Measurements from ENCODE around the gene HECW1. TPM values are rescaled to one million over a fixed set of nuclear protein-coding genes. Genes with fewer than 3 reads are reported as not detected.

The HECW1 gene
- total RNA-seq, 2 experiments from 2014 or later, result not detected

DNA sequence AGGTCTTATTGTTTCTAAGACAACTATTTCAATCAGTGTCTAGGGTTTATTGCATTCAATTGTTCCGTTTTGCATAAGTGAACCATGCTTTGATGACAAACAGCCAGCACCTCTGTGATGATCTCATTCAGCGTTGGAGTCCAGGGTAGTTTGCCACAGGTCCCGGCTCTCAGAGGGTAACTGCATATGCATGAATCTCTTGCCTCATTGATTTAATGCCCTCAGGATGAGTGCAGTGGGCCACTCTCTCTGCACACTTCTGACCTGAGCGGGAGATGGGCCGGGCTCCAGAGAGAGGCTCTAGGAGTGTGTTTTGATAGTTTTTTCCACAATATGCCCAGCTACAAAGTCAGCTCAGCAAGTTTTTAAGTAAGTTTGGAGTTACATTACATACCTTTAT lies 83.9 kb downstream of the HECW1 start:
- intact Hi-C loops (cut with micrococcal nuclease), result no loop called here
- no peaks in the 10 kb centered on the region for H3K36me3 Mint-ChIP-seq (ENCODE audit: low read depth)
- no peaks in the 10 kb centered on the region for H3K9me3 Mint-ChIP-seq
- H3K4me1 Mint-ChIP-seq (ENCODE audit: low read depth), result no peaks in the 10 kb centered on the region
- TF ChIP-seq, protein P1, sequence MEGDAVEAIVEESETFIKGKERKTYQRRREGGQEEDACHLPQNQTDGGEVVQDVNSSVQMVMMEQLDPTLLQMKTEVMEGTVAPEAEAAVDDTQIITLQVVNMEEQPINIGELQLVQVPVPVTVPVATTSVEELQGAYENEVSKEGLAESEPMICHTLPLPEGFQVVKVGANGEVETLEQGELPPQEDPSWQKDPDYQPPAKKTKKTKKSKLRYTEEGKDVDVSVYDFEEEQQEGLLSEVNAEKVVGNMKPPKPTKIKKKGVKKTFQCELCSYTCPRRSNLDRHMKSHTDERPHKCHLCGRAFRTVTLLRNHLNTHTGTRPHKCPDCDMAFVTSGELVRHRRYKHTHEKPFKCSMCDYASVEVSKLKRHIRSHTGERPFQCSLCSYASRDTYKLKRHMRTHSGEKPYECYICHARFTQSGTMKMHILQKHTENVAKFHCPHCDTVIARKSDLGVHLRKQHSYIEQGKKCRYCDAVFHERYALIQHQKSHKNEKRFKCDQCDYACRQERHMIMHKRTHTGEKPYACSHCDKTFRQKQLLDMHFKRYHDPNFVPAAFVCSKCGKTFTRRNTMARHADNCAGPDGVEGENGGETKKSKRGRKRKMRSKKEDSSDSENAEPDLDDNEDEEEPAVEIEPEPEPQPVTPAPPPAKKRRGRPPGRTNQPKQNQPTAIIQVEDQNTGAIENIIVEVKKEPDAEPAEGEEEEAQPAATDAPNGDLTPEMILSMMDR (IDR thresholded peaks at IDR 0.05), result no peak
- ChIA-PET POLR2A (no interaction called here), CTCF (no interaction called here)
- no peak for ATAC-seq
- H3K4me3 Mint-ChIP-seq, result no peak overlapping the region
- DNase-seq, result no peak
- peaks cover 14% of the 10 kb centered on the region for H3K27me3 Mint-ChIP-seq
- H3K27ac Mint-ChIP-seq, result no peak overlapping the region

DNA sequence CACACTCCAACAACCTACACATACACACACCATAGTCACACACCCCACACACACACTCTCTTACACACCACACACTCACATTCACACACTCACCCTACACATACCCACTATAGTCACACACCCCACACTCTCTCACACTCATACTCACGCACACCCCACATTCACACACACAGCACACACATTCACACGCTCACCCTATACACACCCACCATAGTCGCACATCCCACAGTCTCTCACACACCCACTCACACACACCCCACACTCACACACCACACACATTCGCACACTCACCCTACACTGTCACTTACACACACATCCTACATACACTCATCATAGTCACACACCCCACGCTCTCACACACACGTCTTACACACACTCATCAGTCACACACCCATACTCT lies 85.6 kb downstream of the HECW1 start:
- no peaks in the 10 kb centered on the region for H3K36me3 Mint-ChIP-seq (ENCODE audit: low read depth)
- peaks cover 17% of the 10 kb centered on the region for H3K27me3 Mint-ChIP-seq
- ATAC-seq, result no peak
- intact Hi-C loops (cut with micrococcal nuclease), result no loop called here
- H3K4me3 Mint-ChIP-seq, result no peak overlapping the region
- no peak overlapping the region for H3K27ac Mint-ChIP-seq
- H3K9me3 Mint-ChIP-seq, result no peaks in the 10 kb centered on the region
- TF ChIP-seq, protein P1 (IDR thresholded peaks at IDR 0.05), result no peak
- H3K4me1 Mint-ChIP-seq (ENCODE audit: low read depth), result no peaks in the 10 kb centered on the region
- POLR2A ChIA-PET, result no interaction called here
- no peak for DNase-seq
- CTCF ChIA-PET, result no interaction called here

DNA sequence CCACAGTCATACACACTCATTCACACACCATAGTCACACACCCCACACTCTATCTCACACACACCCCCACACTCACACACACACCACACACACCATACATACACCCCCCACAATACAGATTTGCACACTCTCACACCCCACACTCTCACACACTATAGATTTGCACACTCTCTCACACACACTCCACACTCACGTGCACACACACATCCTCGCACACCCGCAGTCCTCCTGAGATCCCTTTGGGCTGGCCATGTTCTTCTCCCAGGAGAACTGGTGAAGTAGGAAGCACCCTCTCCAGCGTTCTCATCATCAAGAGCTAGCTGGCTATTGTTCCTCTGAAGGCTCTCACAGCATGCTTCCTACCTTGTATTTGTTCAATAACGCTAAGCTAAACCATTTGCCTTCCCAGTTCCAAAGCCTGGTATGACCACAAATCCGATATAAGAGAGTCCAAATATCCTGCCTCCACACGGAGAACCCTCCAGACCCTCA lies 86.2 kb downstream of the HECW1 start:
- CTCF ChIA-PET, result interaction anchor here (0.7 kb wide), 1 partner anchor 503 kb away, joined by 3 read pairs; no protein-coding TSS in a partner anchor
- DNase-seq (no peak), ATAC-seq (no peak)
- no peaks in the 10 kb centered on the region for H3K36me3 Mint-ChIP-seq (ENCODE audit: low read depth)
- intact Hi-C loops (cut with micrococcal nuclease), result no loop called here
- no peaks in the 10 kb centered on the region for H3K9me3 Mint-ChIP-seq
- H3K27ac Mint-ChIP-seq, result no peak overlapping the region
- POLR2A ChIA-PET, result no interaction called here
- TF ChIP-seq, protein P1 (IDR thresholded peaks at IDR 0.05), result no peak
- peaks cover 17% of the 10 kb centered on the region for H3K27me3 Mint-ChIP-seq
- no peaks in the 10 kb centered on the region for H3K4me1 Mint-ChIP-seq (ENCODE audit: low read depth)
- H3K4me3 Mint-ChIP-seq, result no peak overlapping the region

DNA sequence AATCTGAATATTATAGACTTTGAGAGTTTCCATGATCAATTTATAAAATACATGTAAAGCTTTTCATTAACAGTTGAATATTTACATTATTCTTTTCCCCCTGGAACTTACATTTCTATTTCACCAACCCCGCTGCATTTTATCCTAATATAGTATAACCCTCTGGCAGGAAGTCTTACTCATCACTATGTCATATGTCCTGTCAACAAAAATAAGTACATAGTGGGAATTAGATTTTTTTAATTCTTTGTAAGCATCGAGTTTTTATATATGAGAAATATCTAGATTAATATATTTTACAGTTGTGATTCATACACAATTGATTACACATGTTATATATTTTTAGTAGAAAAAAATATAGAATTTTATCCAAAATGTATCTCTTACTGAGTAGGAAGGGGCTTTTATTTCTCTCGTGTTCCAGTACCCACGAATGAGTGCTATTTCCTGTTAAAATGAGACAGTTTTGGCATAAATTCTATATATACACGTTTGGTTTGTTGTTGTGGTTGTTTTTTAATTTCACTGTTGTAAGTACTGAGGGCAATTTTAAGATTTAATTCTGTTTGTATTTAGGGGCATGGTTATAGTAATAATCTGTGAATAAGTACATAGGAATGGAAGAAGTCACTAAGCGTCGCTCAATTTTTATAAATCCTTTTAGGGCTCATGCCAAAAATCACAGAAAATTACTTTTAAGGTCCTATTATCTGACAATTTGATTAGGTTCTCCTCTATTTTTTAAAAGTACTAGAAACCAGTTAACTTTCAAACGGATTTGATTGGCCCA lies 87.1 kb downstream of the HECW1 start:
- TF ChIP-seq, protein P1 (IDR thresholded peaks at IDR 0.05), result no peak
- ATAC-seq (no peak), DNase-seq (no peak)
- H3K9me3 Mint-ChIP-seq, result no peaks in the 10 kb centered on the region
- H3K27me3 Mint-ChIP-seq, result peaks cover 14% of the 10 kb centered on the region
- POLR2A ChIA-PET, result no interaction called here
- H3K27ac Mint-ChIP-seq, result no peak overlapping the region
- no peaks in the 10 kb centered on the region for H3K36me3 Mint-ChIP-seq (ENCODE audit: low read depth)
- intact Hi-C loops (cut with micrococcal nuclease), result no loop called here
- H3K4me3 Mint-ChIP-seq, result no peak overlapping the region
- CTCF ChIA-PET, result interaction anchor here (0.7 to 1.1 kb wide), 2 partner anchors 22 to 504 kb away, joined by 3 read pairs; no protein-coding TSS in a partner anchor
- no peaks in the 10 kb centered on the region for H3K4me1 Mint-ChIP-seq (ENCODE audit: low read depth)

DNA sequence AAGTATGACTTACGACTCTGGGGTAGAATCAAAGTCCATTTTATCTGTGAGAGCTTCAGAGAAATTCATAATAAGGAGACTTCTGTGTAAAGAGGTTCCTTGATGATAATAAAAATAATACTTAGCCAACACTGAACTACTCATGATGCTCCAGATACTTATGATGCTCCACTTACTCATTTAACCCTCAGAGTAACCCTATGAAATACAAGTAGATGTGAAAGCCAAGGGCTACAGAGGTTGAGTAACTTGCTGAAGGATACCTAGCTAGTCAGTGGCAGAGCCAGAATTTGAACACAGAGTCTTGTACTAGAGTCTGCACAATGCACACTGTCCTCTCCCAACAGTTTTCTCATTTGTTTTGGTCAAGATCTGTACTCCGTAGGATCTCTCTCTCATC lies 89.5 kb downstream of the HECW1 start:
- Mint-ChIP-seq H3K27me3 (peaks cover 11% of the 10 kb centered on the region), H3K36me3 (ENCODE audit: low read depth) (no peaks in the 10 kb centered on the region), H3K4me1 (ENCODE audit: low read depth) (no peaks in the 10 kb centered on the region), H3K9me3 (no peaks in the 10 kb centered on the region), H3K4me3 (no peak overlapping the region), H3K27ac (no peak overlapping the region)
- no peak for ATAC-seq
- POLR2A ChIA-PET, result no interaction called here
- intact Hi-C loops (cut with micrococcal nuclease), result no loop called here
- no peak for DNase-seq
- TF ChIP-seq, protein P1 (IDR thresholded peaks at IDR 0.05), result no peak
- CTCF ChIA-PET, result interaction anchor here (1.0 kb wide), 1 partner anchor 11 kb away, joined by 3 read pairs; no protein-coding TSS in a partner anchor

All from activated CD8-positive, alpha-beta T cell treated with anti-CD3 and anti-CD28 coated beads for 36 hours (primary cell).